GF-D8 (cell line): ENCODE measurements around the gene KMT5B.

Source experiments
- DNase-seq: peaks from one replicate; lab custom pipeline; 2025; lab: John Stamatoyannopoulos, UW

KMT5B gene

DNA sequence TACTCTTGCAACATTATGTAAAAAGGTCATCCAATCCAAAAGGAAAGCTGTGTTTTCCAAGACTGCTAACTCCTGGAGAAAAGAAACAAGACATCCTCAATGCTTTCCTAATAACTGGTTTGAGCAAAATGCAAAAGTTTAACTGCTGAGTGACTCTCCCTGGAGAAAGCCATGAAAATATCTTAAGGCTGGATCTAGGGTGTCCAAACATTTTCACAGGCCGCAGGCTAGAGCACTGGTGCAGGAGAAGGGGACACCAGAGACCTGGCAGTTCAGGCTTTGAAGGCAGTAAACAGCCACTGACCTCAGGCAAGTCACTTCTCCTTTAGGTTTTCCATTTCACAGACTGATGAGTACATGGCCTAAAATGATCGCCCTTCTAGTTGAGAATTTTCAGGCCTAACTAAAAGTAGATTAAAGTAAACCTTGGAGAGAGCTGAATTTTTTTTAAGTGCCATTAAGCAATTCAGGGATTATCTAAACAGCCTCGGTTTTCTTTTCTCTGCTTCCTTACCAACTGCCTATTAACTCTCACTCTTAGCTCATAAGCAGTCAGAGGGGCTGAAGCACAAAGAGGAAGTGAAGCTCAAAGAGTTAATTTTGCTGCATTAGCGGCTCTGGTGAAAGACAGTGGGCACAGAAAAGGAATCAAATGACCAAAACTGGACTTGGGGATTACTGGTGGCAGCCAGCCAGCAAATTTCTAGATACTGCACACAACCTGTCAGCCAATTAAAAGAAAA, 94.2 kb downstream of the KMT5B start:
- peak; percentile 78 for DNase-seq

DNA sequence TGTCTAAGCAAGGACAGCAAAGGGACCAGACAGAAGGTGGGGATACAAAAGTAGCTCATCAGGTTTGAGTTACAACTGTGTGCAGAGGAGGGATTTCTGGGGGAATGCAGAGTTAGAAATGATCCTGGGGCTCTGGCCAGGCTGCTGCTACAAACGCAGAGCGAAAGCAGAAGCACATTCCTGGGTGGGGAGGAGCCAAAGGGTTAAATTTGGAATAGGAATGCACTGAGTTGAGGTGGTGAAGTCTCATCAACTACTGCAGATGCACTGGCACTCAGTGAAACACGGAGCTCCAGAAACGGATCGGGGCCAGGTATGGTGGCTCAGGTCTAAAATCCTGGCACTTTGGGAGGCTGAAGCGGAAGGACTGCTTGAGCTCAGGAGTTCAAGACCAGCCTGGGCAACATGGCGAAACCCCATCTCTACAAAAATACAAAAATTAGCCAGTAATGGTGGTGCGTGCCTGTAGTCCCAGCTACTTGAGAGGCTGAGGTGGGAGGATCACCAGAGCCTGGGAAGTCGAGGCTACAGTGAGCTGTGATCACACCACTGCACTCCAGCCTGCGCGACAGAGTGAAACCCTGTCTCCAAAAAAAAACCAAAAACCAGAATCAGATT, 95.1 kb downstream of the KMT5B start:
- DNase-seq: no peak

DNA sequence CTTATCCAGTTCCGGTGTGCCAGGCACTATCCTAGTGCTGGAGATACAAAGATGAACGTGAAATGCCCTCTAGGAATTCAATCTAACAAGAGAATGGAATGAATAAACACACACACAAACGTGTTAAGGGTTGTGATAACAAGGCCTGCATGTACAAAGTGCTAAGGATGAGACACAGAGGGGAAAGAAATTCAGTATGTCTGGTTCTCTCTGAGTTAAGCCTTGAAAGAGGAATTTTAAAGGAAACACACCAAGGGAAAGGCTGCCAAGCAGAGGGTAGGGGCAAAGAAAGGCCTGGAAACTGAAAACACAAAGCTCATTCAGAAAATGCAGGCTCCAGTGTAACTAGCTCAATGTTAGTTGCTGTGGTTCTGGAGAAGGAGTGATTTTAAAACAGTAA, 96.1 kb downstream of the KMT5B start:
- no peak for DNase-seq

DNA sequence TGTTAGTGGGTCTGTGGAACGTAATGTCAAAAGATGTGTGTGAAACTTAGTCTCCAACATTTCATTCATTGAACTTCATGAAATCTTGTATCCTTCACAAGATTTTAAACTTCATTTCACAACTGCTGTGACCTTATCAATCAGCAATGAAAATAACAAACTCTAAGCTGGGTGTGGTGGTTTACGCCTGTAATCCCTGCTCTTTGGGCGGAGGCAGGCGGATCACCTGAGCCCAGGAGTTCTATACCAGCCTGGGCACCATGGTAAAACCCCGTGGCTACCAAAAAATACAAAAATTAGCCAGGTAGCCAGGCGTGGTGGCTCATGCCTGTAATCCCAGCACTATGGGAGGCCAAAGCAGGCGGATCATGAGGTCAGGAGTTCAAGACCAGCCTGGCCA, 97.0 kb downstream of the KMT5B start:
- no peak for DNase-seq

DNA sequence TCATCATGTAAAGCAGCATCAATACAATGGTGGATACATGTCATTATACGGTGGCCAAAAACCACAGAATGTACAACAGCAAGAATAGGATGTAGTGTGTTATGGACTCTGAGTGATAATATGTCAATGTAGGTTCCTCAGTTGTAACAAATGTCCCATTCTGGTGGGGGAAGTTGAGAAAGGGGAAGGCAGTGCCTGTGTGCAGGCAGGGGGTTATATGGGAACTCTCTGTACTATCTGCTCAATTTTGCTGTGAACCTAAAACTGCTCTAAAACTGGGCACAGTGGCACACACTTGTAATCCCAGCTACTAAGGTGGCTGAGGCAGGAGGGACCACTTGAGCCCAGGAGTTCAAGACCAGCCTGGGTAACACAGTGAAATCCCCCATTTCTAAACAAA, 97.8 kb downstream of the KMT5B start:
- DNase-seq: no peak

DNA sequence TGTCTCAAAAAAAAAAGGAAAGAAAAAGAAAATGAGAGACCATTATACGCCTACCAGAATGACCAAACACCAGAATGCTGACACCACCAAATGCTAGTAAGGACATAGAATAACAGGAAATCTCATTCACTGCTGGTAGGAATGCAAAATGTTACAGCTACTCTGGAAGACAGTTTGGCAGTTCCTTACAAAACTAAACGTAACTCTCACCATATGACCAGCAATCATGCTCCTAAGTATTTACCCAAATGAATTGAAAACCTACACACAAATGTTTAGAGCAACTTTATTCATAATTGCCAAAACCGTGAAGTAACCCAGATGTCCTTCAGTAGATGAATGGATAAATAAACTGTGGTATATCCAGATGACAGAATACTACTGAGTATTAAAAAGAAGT, 99.1 kb downstream of the KMT5B start:
- no peak for DNase-seq

DNA sequence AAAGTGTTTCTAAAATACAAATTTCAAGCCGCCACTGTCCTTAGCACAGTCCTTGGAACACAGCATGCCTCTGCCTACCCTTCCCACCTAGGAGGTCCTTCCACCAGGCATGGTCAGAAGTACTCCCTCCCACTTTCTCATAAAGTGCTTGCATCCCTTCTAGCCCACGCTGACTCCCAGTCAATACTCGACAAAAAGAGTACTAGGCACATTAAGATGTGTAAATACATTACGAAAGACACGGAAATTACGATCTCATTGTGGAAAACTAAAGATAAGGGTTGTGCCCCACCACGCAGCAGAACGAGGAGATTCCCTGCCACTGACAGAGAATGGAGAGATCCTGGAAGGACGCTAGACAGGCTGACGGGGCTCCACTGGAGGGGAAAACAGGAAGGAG, 105.4 kb downstream of the KMT5B start:
- DNase-seq: no peak

DNA sequence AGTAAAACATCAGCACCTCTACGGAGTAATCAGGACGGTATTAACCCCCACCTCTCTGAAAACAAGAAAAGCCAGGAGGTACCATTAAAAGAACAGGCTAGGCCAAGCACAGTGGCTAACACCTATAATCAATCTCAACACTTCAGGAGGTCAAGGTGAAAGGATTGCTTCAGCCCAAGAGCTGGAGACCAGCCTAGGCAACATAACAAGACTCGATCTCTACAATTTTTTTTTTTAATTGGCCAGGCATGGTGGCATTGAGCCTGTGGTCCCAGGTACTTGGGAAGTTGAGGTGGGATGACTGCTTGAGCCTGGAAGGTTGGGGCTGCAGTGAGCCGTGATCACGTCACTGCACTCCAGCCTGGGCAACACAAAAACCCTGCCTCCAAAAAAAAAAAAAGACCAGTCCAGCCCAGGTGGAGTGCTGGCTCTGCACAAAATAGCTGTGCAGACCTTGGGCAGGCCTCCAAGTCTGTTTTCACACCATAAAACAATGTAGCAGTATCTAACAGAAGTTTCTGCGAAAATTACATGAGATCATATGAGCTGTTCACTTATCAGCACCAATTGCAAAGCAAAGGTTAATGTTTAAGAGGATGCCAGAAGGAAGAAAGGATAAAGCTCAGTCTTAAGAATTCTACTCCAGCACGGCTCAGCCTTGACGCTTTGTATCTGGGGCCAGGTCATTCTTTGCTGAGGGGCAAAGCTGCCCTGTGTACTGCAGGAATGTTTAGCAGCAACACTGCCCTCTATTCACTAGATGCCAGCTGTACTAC, 106.7 kb downstream of the KMT5B start:
- no peak for DNase-seq
